IMR-90 (cell line): Measurements from ENCODE around the gene VPS8. TPM values are rescaled to one million over a fixed set of nuclear protein-coding genes. Genes with fewer than 3 reads are reported as not detected.

Experiments
- ATAC-seq: fragments of 200-7000 bp; cut with Tn5 transposase; 2 replicates; pipeline ENCODE4 v1.9.1; 2020; ENCODE audit warnings: low read depth, mild to moderate bottlenecking, moderate library complexity
- BruUV-seq: library from RNA; stranded (reverse); fragments of 400-500 nt; replicated peaks from 2 replicates; lab custom pipeline; 2021; lab: Mats Ljungman, UMichigan
- CTCF ChIA-PET: fragments of 300-600 bp; formaldehyde crosslinking; extraction: SDS; loops from one replicate; lab custom pipeline; 2021; ENCODE audit warnings: antibody characterized with exemption; lab: Yijun Ruan, JAX
- POLR2A ChIA-PET: fragments of 300-600 bp; sonication (Branson Sonifier 250); formaldehyde crosslinking; loops from one replicate; lab custom pipeline; 2022; ENCODE audit warnings: antibody characterized with exemption; ENCODE audit not compliant: unreplicated experiment; lab: Charles Lee
- DNase-seq: peaks from one replicate; pipeline ENCODE4 v3.0.0; 2013
- H2AFZ ChIP-seq: replicated peaks from 2 replicates; pipeline ENCODE3; 2013; ENCODE audit warnings: low read length, mild to moderate bottlenecking; ENCODE audit not compliant: poor library complexity
- H2AK5ac ChIP-seq: 2 replicates; pipeline ENCODE4 v1.6.1; 2013; ENCODE audit warnings: low read depth, low read length, inconsistent platforms
- H2AK9ac ChIP-seq: replicated peaks from 2 replicates; pipeline ENCODE3; 2013; ENCODE audit warnings: mild to moderate bottlenecking, low read depth, low read length, moderate library complexity; ENCODE audit not compliant: poor library complexity
- H2BK120ac ChIP-seq: 2 replicates; pipeline ENCODE4 v1.6.1; 2013; ENCODE audit warnings: low read depth, low read length, inconsistent platforms
- H2BK15ac ChIP-seq: 3 replicates; pipeline ENCODE4 v1.6.1; 2013; ENCODE audit warnings: low read depth, low read length, inconsistent platforms
- H2BK20ac ChIP-seq: 2 replicates; pipeline ENCODE4 v1.6.1; 2013; ENCODE audit warnings: low read depth, mild to moderate bottlenecking, inconsistent platforms, low read length, moderate library complexity
- H2BK5ac ChIP-seq: 2 replicates; pipeline ENCODE4 v1.6.1; 2013; ENCODE audit warnings: mild to moderate bottlenecking, low read depth, low read length, inconsistent platforms; ENCODE audit not compliant: poor library complexity, severe bottlenecking
- H3K14ac ChIP-seq: replicated peaks from 2 replicates; pipeline ENCODE4 v1.6.1; 2013; ENCODE audit warnings: low read depth, low read length, inconsistent platforms
- H3K18ac ChIP-seq: 2 replicates; pipeline ENCODE4 v1.6.1; 2013; ENCODE audit warnings: low read depth, low read length, control low read depth
- H3K23ac ChIP-seq: 2 replicates; pipeline ENCODE4 v1.6.1; 2013; ENCODE audit warnings: low read depth, low read length, inconsistent platforms
- H3K27ac ChIP-seq: 2 replicates; pipeline ENCODE4 v1.5.1; 2013; ENCODE audit warnings: mild to moderate bottlenecking, control low read depth, low read length; ENCODE audit not compliant: insufficient read depth
- H3K27me3 ChIP-seq: 2 replicates; pipeline ENCODE4 v1.6.1; 2013; ENCODE audit warnings: low read length; ENCODE audit not compliant: control insufficient read depth, insufficient read depth
- H3K36me3 ChIP-seq: 2 replicates; pipeline ENCODE4 v1.6.1; 2013; ENCODE audit warnings: low read length, mixed read lengths; ENCODE audit not compliant: control insufficient read depth, insufficient read depth
- H3K4ac ChIP-seq: 2 replicates; pipeline ENCODE4 v1.6.1; 2013; ENCODE audit warnings: low read depth, low read length, inconsistent platforms
- H3K4me1 ChIP-seq: 2 replicates; pipeline ENCODE4 v1.6.1; 2013; ENCODE audit warnings: low read length, mixed read lengths; ENCODE audit not compliant: control insufficient read depth, insufficient read depth
- H3K4me2 ChIP-seq: 2 replicates; pipeline ENCODE4 v1.6.1; 2013; ENCODE audit warnings: low read depth, mild to moderate bottlenecking, control low read depth, low read length, moderate library complexity
- H3K4me3 ChIP-seq: 2 replicates; pipeline ENCODE4 v1.5.1; 2013; ENCODE audit warnings: low read depth, mild to moderate bottlenecking, control low read depth, low read length, moderate library complexity; ENCODE audit not compliant: insufficient read depth
- H3K56ac ChIP-seq: 2 replicates; pipeline ENCODE4 v1.6.1; 2013; ENCODE audit warnings: low read length, inconsistent platforms; ENCODE audit not compliant: insufficient read depth; ENCODE audit errors: extremely low read depth
- H3K79me1 ChIP-seq, 2 experiments: 2 replicates each; pipeline ENCODE4 v1.6.1; 2013; ENCODE audit warnings: low read length in 2 of 2, inconsistent platforms in 1 of 2, low read depth in 1 of 2
- H3K9ac ChIP-seq: 2 replicates; pipeline ENCODE4 v1.6.1; 2013; ENCODE audit warnings: low read depth, low read length, control low read depth
- H3K9me1 ChIP-seq: 2 replicates; pipeline ENCODE4 v1.6.1; 2013; ENCODE audit warnings: low read length, inconsistent platforms; ENCODE audit not compliant: insufficient read depth
- H3K9me3 ChIP-seq: 2 replicates; pipeline ENCODE4 v1.6.1; 2013; ENCODE audit warnings: low read length; ENCODE audit not compliant: control insufficient read depth, insufficient read depth
- H4K20me1 ChIP-seq: 2 replicates; pipeline ENCODE4 v1.6.1; 2013; ENCODE audit warnings: low read length, inconsistent platforms; ENCODE audit not compliant: insufficient read depth
- H4K5ac ChIP-seq: 2 replicates; pipeline ENCODE4 v1.6.1; 2013; ENCODE audit warnings: mild to moderate bottlenecking, low read depth, low read length, control low read depth
- H4K8ac ChIP-seq, 2 experiments: 2 replicates each; pipeline ENCODE4 v1.6.1; 2013; ENCODE audit warnings: low read depth in 2 of 2, low read length in 2 of 2, control low read depth in 1 of 2, inconsistent platforms in 1 of 2
- H4K91ac ChIP-seq: 2 replicates; pipeline ENCODE4 v1.6.1; 2013; ENCODE audit warnings: low read depth, low read length, inconsistent platforms; ENCODE audit not compliant: insufficient read depth
- BHLHE40 ChIP-seq: fragments of 150-350 bp; IDR thresholded peaks from 2 replicates; pipeline ENCODE4 v1.6.1; 2016; ENCODE audit warnings: mild to moderate bottlenecking, low read depth, low read length
- CEBPB ChIP-seq: IDR thresholded peaks from 2 replicates; pipeline ENCODE4 v1.6.1; 2012; ENCODE audit warnings: low read depth, low read length, improper control_type of control experiment
- CHD1 ChIP-seq: IDR thresholded peaks from 2 replicates; pipeline ENCODE4 v1.6.1; 2012; ENCODE audit warnings: low read depth, low read length, improper control_type of control experiment
- CTCF ChIP-seq: conservative IDR thresholded peaks from 2 replicates; pipeline ENCODE4 v1.5.1; 2012; ENCODE audit warnings: mild to moderate bottlenecking, low read depth, low read length, improper control_type of control experiment
- FOS ChIP-seq: fragments of 150-350 bp; IDR thresholded peaks from 2 replicates; pipeline ENCODE4 v1.6.1; 2016; ENCODE audit warnings: low read depth, low read length
- MAFK ChIP-seq: IDR thresholded peaks from 2 replicates; pipeline ENCODE4 v1.6.1; 2012; ENCODE audit warnings: low read depth, low read length, improper control_type of control experiment
- MAZ ChIP-seq: IDR thresholded peaks from 2 replicates; pipeline ENCODE4 v1.6.1; 2012; ENCODE audit warnings: low read depth, mild to moderate bottlenecking, low read length, improper control_type of control experiment, moderate library complexity, borderline replicate concordance
- MXI1 ChIP-seq: IDR thresholded peaks from 2 replicates; pipeline ENCODE4 v1.6.1; 2012; ENCODE audit warnings: low read depth, mild to moderate bottlenecking, low read length, moderate library complexity, borderline replicate concordance
- POLR2A ChIP-seq: IDR thresholded peaks from 2 replicates; pipeline ENCODE4 v1.6.1; 2012; ENCODE audit warnings: mild to moderate bottlenecking, low read depth, low read length
- RAD21 ChIP-seq: IDR thresholded peaks from 2 replicates; pipeline ENCODE4 v1.6.1; 2012; ENCODE audit warnings: low read length, improper control_type of control experiment
- RCOR1 ChIP-seq: IDR thresholded peaks from 2 replicates; pipeline ENCODE4 v1.6.1; 2012; ENCODE audit warnings: mild to moderate bottlenecking, low read length, improper control_type of control experiment; ENCODE audit not compliant: insufficient replicate concordance
- RFX5 ChIP-seq: IDR thresholded peaks from 2 replicates; pipeline ENCODE4 v1.8.0; 2012; ENCODE audit warnings: low read depth, mild to moderate bottlenecking, low read length, moderate library complexity
- SMC3 ChIP-seq: fragments of 150-350 bp; IDR thresholded peaks from 2 replicates; pipeline ENCODE4 v1.6.1; 2016; ENCODE audit warnings: low read depth, mild to moderate bottlenecking, antibody characterized with exemption, low read length, moderate library complexity
- WGBS, 2 experiments: methylation state at CpG; one replicate each; pipeline versions ENCODE4 v1.1.5 to v1.1.7; 2013; ENCODE audit warnings: missing lambda C conversion rate in 2 of 2; ENCODE audit not compliant: insufficient read length in 1 of 2; ENCODE audit errors: extremely low coverage in 2 of 2; 5-methylcytosine and 5-hydroxymethylcytosine counted together
- dilution Hi-C: fragments of 300-500 bp; cut with HindIII; formaldehyde crosslinking; loops from one replicate; pipeline ENCODE4 v1.14.3; 2018; ENCODE audit warnings: low sequenced_read_pairs; ENCODE audit not compliant: unreplicated experiment
- in situ Hi-C: fragments of 300-500 bp; cut with MboI; formaldehyde crosslinking; loops from 3 replicates; pipeline ENCODE4 v1.14.3; 2019; ENCODE audit warnings: low sequenced_read_pairs, inconsistent platforms, mixed read lengths
- intact Hi-C: fragments of 100-400 bp; cut with micrococcal nuclease; formaldehyde crosslinking; loops from 2 replicates; pipeline ENCODE4 v1.10.0; 2022
- polyA plus RNA-seq, 3 experiments: library from polyadenylated mRNA; depleted of rRNA; stranded (reverse); fragments of >200 nt; gene quantifications; 2 replicates each; pipeline ENCODE4 v1.2.3, GENCODE V29; 2012; ENCODE audit warnings: low replicate concordance in 1 of 3
- total RNA-seq: library from RNA; depleted of rRNA; stranded (reverse); fragments of >200 nt; gene quantifications from 2 replicates; pipeline ENCODE4 v1.2.3, GENCODE V29; 2012

VPS8 gene
- total and polyA plus RNA-seq, 2 of the 4 experiments (the other 2 are of a cell fraction), result 14.0 to 56.1 TPM

GRCh38 chr3:184874709-184875644 lies 63.0 kb downstream of the VPS8 start:
- peak; percentile 51 for ATAC-seq
- Histone ChIP-seq H4K5ac (no peak overlapping the region), H3K9ac (no peak overlapping the region), H3K27ac (no peak overlapping the region), H4K8ac (no peak overlapping the region), H2AK9ac (no peak overlapping the region), H2AFZ (no peak overlapping the region), H3K56ac (no peak overlapping the region), H3K27me3 (no peaks in the 10 kb centered on the region), H3K4me2 (no peak overlapping the region), H3K79me1 (no peaks in the 10 kb centered on the region), H3K36me3 (peaks cover 7% of the 10 kb centered on the region), H3K23ac (no peak overlapping the region), H3K18ac (no peak overlapping the region), H3K9me3 (no peaks in the 10 kb centered on the region), H3K4me1 (no peaks in the 10 kb centered on the region; the same call in 1 of the 2 replicates), H4K20me1 (no peaks in the 10 kb centered on the region), H2BK120ac (no peak overlapping the region), H3K4ac (no peak overlapping the region), H2BK5ac (no peak overlapping the region), H2AK5ac (no peak overlapping the region), H4K91ac (no peak overlapping the region), H3K14ac (no peak overlapping the region), H2BK15ac (no peak overlapping the region), H3K9me1 (no peaks in the 10 kb centered on the region), H3K4me3 (no peak overlapping the region), H2BK20ac (no peak overlapping the region)
- CTCF ChIA-PET, result interaction anchor here (0.6 to 1.1 kb wide), 9 partner anchors 9 to 1585 kb away, joined by 3 to 9 read pairs (median 4); no protein-coding TSS in a partner anchor
- peak; percentile 32 for DNase-seq
- WGBS, 2 experiments, result 84% methylated on average over 3 of the region's 5 CpGs; no CpG with 5 or more reads in 1 of the 2 experiments
- BruUV-seq, result no TSS peak
- TF ChIP-seq BHLHE40 (no peak), MAZ (no peak), RFX5 (no peak), POLR2A (no peak), CHD1 (no peak), RCOR1 (no peak), RAD21 (peak; percentile 78), CEBPB (0 out of 2 replicates have a peak, but pooled peaks have one; percentile 9), MXI1 (no peak), CTCF (peak; percentile 61), MAFK (no peak), FOS (no peak), SMC3 (peak; percentile 69)
- POLR2A ChIA-PET, result no interaction called here
- intact Hi-C loops, result loop anchor here (1.0 to 5.0 kb wide), 4 partner anchors 301 to 433 kb away; no protein-coding TSS in a partner anchor
- dilution Hi-C loops, result no loop called here
- in situ Hi-C loops, result loop anchor here (25.0 kb wide), 1 partner anchor 312 kb away; no protein-coding TSS in a partner anchor
